ENCODE measurements around the gene CHD5.

The CHD5 gene

GRCh38 chr1:6180707-6181311 is 688 bp upstream of the CHD5 start:
- Histone ChIP-seq H3K18ac (ENCODE audit: low read depth in 1 of 2, low read length in 2 of 2) (no peak overlapping the region), H4K8ac (ENCODE audit: low read length) (no peak overlapping the region), H3K36me3 (ENCODE audit: control insufficient read depth in 1 of 2, insufficient read depth in 2 of 2, low read depth in 1 of 2, low read length in 2 of 2) (peaks cover 15 to 16% of the 10 kb centered on the region in 2 experiments), H3K4me1 (ENCODE audit: control insufficient read depth, insufficient read depth, low read depth, low read length) (peaks cover 40% of the 10 kb centered on the region), H3K14ac (ENCODE audit: low read length in 2 of 2) (no peak overlapping the region), H3K4me2 (ENCODE audit: low read length, poor library complexity, severe bottlenecking) (no peak overlapping the region), H2BK5ac (ENCODE audit: low read depth, low read length, poor library complexity, severe bottlenecking) (no peak overlapping the region), H3K27ac (ENCODE audit: low read length, poor library complexity, severe bottlenecking) (no peak overlapping the region), H4K91ac (ENCODE audit: low read length) (no peak overlapping the region), H3K23ac (ENCODE audit: low read length in 2 of 2) (no peak overlapping the region), H3K4ac (ENCODE audit: low read depth in 1 of 2, low read length in 2 of 2) (no peak overlapping the region), H3K9me3 (ENCODE audit: control insufficient read depth, low read length) (no peaks in the 10 kb centered on the region), H2AK5ac (ENCODE audit: low read length, severe bottlenecking) (no peak overlapping the region), H3K79me1 (replicated peaks; ENCODE audit: low read length, poor library complexity, severe bottlenecking) (peaks cover 17% of the 10 kb centered on the region), H2BK120ac (ENCODE audit: low read depth, low read length) (no peak overlapping the region), H2BK12ac (ENCODE audit: low read length in 2 of 2) (no peak overlapping the region), H3K27me3 (ENCODE audit: control insufficient read depth in 1 of 2, insufficient read depth in 1 of 2, low read length in 2 of 2) (peaks cover 42 to 46% of the 10 kb centered on the region in 2 experiments), H3K4me3 (ENCODE audit: insufficient read depth in 1 of 2, low read depth in 1 of 2, low read length in 2 of 2) (peak overlapping the region in 1 of 2 experiments; percentile 42), H2AFZ (ENCODE audit: low read depth, low read length) (no peak overlapping the region), H3K9ac (ENCODE audit: low read length) (no peak overlapping the region), H2BK15ac (ENCODE audit: low read depth, poor library complexity, severe bottlenecking) (no peak overlapping the region)
- 16% methylated on average over 30 of the region's 36 CpGs for WGBS
- DNase-seq, result no peak

DNA sequence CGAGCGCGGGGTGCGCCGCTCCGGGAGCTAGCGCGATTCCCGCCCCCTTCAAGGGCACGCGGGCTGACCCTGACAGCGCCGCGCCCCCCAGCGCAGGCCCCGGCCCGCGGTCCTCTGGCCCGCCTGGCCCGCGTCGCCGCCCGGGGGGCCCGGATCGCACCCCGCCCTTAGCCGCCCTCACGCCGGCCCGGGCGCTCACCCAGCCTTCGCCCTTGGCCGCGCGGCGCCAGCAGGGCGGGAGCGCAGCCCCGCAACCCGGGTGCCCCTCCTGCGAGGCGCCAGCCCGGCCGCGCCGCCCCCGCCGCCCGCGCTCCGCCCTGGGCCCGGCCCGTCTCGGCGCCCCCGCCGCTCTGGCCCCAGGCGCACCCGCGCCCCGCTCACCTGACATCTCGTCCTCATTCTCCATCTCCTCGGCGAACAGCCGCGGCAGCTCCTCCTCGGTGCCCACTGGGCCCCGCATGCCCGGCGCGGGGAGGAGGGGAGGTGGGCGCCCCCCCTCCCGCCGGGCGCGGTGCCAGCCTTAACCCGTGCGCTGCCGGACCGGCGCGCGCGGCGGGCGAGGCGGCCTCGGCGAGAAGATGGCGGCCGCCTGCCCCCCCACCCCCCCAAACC is 451 bp downstream of the CHD5 start:
- H3K4ac ChIP-seq (ENCODE audit: low read depth in 1 of 2, low read length in 2 of 2), result no peak overlapping the region
- peaks cover 36% of the 10 kb centered on the region for H3K4me1 ChIP-seq (ENCODE audit: control insufficient read depth, insufficient read depth, low read depth, low read length)
- H4K8ac ChIP-seq (ENCODE audit: low read length), result no peak overlapping the region
- no peak overlapping the region for H3K27ac ChIP-seq (ENCODE audit: low read length, poor library complexity, severe bottlenecking)
- peaks cover 6% of the 10 kb centered on the region for H3K9me3 ChIP-seq (ENCODE audit: control insufficient read depth, low read length)
- H3K27me3 ChIP-seq (ENCODE audit: control insufficient read depth in 1 of 2, insufficient read depth in 1 of 2, low read length in 2 of 2), result peaks cover 52 to 53% of the 10 kb centered on the region in 2 experiments
- H3K14ac ChIP-seq (ENCODE audit: low read length in 2 of 2), result no peak overlapping the region
- DNase-seq, result no peak
- 6% methylated on average over 7 of the region's 92 CpGs for WGBS
- no peak overlapping the region for H2BK12ac ChIP-seq (ENCODE audit: low read length in 2 of 2)
- no peak overlapping the region for H2BK15ac ChIP-seq (ENCODE audit: low read depth, poor library complexity, severe bottlenecking)
- no peak overlapping the region for H4K91ac ChIP-seq (ENCODE audit: low read length)
- no peak overlapping the region for H2AFZ ChIP-seq (ENCODE audit: low read depth, low read length)
- peak overlapping the region; percentile 82 for H3K4me2 ChIP-seq (ENCODE audit: low read length, poor library complexity, severe bottlenecking)
- peaks cover 12% of the 10 kb centered on the region for H3K79me1 ChIP-seq (replicated peaks; ENCODE audit: low read length, poor library complexity, severe bottlenecking)
- H3K23ac ChIP-seq (ENCODE audit: low read length in 2 of 2), result no peak overlapping the region
- H3K36me3 ChIP-seq (ENCODE audit: control insufficient read depth in 1 of 2, insufficient read depth in 2 of 2, low read depth in 1 of 2, low read length in 2 of 2), result peaks cover 8 to 11% of the 10 kb centered on the region in 2 experiments
- H2BK5ac ChIP-seq (ENCODE audit: low read depth, low read length, poor library complexity, severe bottlenecking), result no peak overlapping the region
- no peak overlapping the region for H2BK120ac ChIP-seq (ENCODE audit: low read depth, low read length)
- H3K18ac ChIP-seq (ENCODE audit: low read depth in 1 of 2, low read length in 2 of 2), result no peak overlapping the region
- peak overlapping the region in 1 of 2 experiments; percentile 41 for H3K4me3 ChIP-seq (ENCODE audit: insufficient read depth in 1 of 2, low read depth in 1 of 2, low read length in 2 of 2)
- no peak overlapping the region for H2AK5ac ChIP-seq (ENCODE audit: low read length, severe bottlenecking)
- H3K9ac ChIP-seq (ENCODE audit: low read length), result no peak overlapping the region

GRCh38 chr1:6178751-6179563 is 1.2 kb downstream of the CHD5 start:
- no peak overlapping the region for H4K8ac ChIP-seq (ENCODE audit: low read length)
- WGBS, result 18% methylated on average over 33 of the region's 51 CpGs
- no peak overlapping the region for H2BK120ac ChIP-seq (ENCODE audit: low read depth, low read length)
- H2BK12ac ChIP-seq (ENCODE audit: low read length in 2 of 2), result no peak overlapping the region
- H2BK5ac ChIP-seq (ENCODE audit: low read depth, low read length, poor library complexity, severe bottlenecking), result no peak overlapping the region
- H3K27ac ChIP-seq (ENCODE audit: low read length, poor library complexity, severe bottlenecking), result no peak overlapping the region
- no peak overlapping the region for H2AFZ ChIP-seq (ENCODE audit: low read depth, low read length)
- H3K36me3 ChIP-seq (ENCODE audit: control insufficient read depth in 1 of 2, insufficient read depth in 2 of 2, low read depth in 1 of 2, low read length in 2 of 2), result peaks cover under 1 to 4% of the 10 kb centered on the region in 2 experiments
- H3K23ac ChIP-seq (ENCODE audit: low read length in 2 of 2), result peak overlapping the region in 1 of 2 experiments; percentile 29
- H4K91ac ChIP-seq (ENCODE audit: low read length), result no peak overlapping the region
- no peak overlapping the region for H2BK15ac ChIP-seq (ENCODE audit: low read depth, poor library complexity, severe bottlenecking)
- DNase-seq, result no peak
- H3K4me3 ChIP-seq (ENCODE audit: insufficient read depth in 1 of 2, low read depth in 1 of 2, low read length in 2 of 2), result no peak overlapping the region
- H3K79me1 ChIP-seq (replicated peaks; ENCODE audit: low read length, poor library complexity, severe bottlenecking), result peaks cover 5% of the 10 kb centered on the region
- peaks cover 54 to 57% of the 10 kb centered on the region in 2 experiments for H3K27me3 ChIP-seq (ENCODE audit: control insufficient read depth in 1 of 2, insufficient read depth in 1 of 2, low read length in 2 of 2)
- H3K14ac ChIP-seq (ENCODE audit: low read length in 2 of 2), result no peak overlapping the region
- no peak overlapping the region for H3K4ac ChIP-seq (ENCODE audit: low read depth in 1 of 2, low read length in 2 of 2)
- H2AK5ac ChIP-seq (ENCODE audit: low read length, severe bottlenecking), result no peak overlapping the region
- no peak overlapping the region for H3K9ac ChIP-seq (ENCODE audit: low read length)
- peak overlapping the region; percentile 33 for H3K4me2 ChIP-seq (ENCODE audit: low read length, poor library complexity, severe bottlenecking)
- peaks cover 6% of the 10 kb centered on the region for H3K9me3 ChIP-seq (ENCODE audit: control insufficient read depth, low read length)
- peaks cover 32% of the 10 kb centered on the region for H3K4me1 ChIP-seq (ENCODE audit: control insufficient read depth, insufficient read depth, low read depth, low read length)
- H3K18ac ChIP-seq (ENCODE audit: low read depth in 1 of 2, low read length in 2 of 2), result no peak overlapping the region
